OCI-LY7 (cell line): ENCODE measurements around the gene RRP1B. TPM values are rescaled to one million over a fixed set of nuclear protein-coding genes. Genes with fewer than 3 reads are reported as not detected.

Experiments used
- BruUV-seq: library from RNA; stranded (reverse); fragments of 400-500 nt; replicated peaks from 2 replicates; lab custom pipeline; 2021; lab: Mats Ljungman, UMichigan
- CTCF ChIA-PET: fragments of 300-600 bp; sonication (Branson Sonifier 250); formaldehyde crosslinking; loops from one replicate; lab custom pipeline; 2022; ENCODE audit warnings: antibody characterized with exemption; ENCODE audit not compliant: unreplicated experiment; lab: Charles Lee
- POLR2A ChIA-PET: fragments of 300-600 bp; sonication (Branson Sonifier 250); formaldehyde crosslinking; loops from one replicate; lab custom pipeline; 2022; ENCODE audit warnings: antibody characterized with exemption; lab: Charles Lee
- DNase-seq: peaks from one replicate; pipeline ENCODE4 v3.0.0-alpha.2; 2015; ENCODE audit warnings: low spot score
- H2AFZ ChIP-seq: fragments of 200-600 bp; sonication (generic), shearing (Covaris generic); 2 replicates; pipeline ENCODE4 v1.6.1; 2014; ENCODE audit warnings: mild to moderate bottlenecking, antibody characterized with exemption, low read length, moderate library complexity
- H3K27ac ChIP-seq: fragments of 200-600 bp; sonication (generic); 2 replicates; pipeline ENCODE4 v1.5.1; 2014; ENCODE audit warnings: mixed run types, low read depth, mild to moderate bottlenecking, moderate library complexity, low read length, inconsistent platforms; ENCODE audit not compliant: poor library complexity, severe bottlenecking
- H3K36me3 ChIP-seq: fragments of 200-600 bp; sonication (generic); 2 replicates; pipeline ENCODE4 v1.6.1; 2014; ENCODE audit warnings: mild to moderate bottlenecking, antibody characterized with exemption, low read length, moderate library complexity, mixed read lengths; ENCODE audit not compliant: insufficient read depth
- H3K4me1 ChIP-seq: fragments of 200-600 bp; sonication (generic); 2 replicates; pipeline ENCODE4 v1.5.1; 2014; ENCODE audit warnings: mild to moderate bottlenecking, low read length; ENCODE audit not compliant: insufficient read depth, poor library complexity, severe bottlenecking
- H3K4me2 ChIP-seq: fragments of 200-600 bp; sonication (generic); 2 replicates; pipeline ENCODE4 v1.6.1; 2014; ENCODE audit warnings: mild to moderate bottlenecking, low read length
- H3K4me3 ChIP-seq: fragments of 200-600 bp; sonication (generic); 2 replicates; pipeline ENCODE4 v1.5.1; 2014; ENCODE audit warnings: mild to moderate bottlenecking, low read depth, low read length; ENCODE audit not compliant: poor library complexity, severe bottlenecking
- H3K79me2 ChIP-seq: fragments of 200-600 bp; sonication (generic); 2 replicates; pipeline ENCODE4 v1.6.1; 2016; ENCODE audit warnings: low read depth, mild to moderate bottlenecking, low read length, moderate library complexity, mixed read lengths; ENCODE audit not compliant: insufficient read depth
- H3K9me2 ChIP-seq: fragments of 200-600 bp; sonication (generic); 2 replicates; pipeline ENCODE4 v1.6.1; 2016; ENCODE audit warnings: mild to moderate bottlenecking, low read length, mixed read lengths; ENCODE audit not compliant: insufficient read depth
- H3K9me3 ChIP-seq: fragments of 200-600 bp; sonication (generic); 2 replicates; pipeline ENCODE4 v1.6.1; 2014; ENCODE audit warnings: mild to moderate bottlenecking, mixed run types, low read length, mixed read lengths
- H4K20me1 ChIP-seq: fragments of 200-600 bp; sonication (generic); 2 replicates; pipeline ENCODE4 v1.6.1; 2014; ENCODE audit warnings: mild to moderate bottlenecking, antibody characterized with exemption, low read length, moderate library complexity, mixed read lengths; ENCODE audit not compliant: insufficient read depth
- EZH2phosphoT487 ChIP-seq: fragments of 200-600 bp; sonication (generic); IDR thresholded peaks from 2 replicates; pipeline ENCODE4 v1.6.1; 2018; ENCODE audit warnings: low read depth, borderline replicate concordance, mild to moderate bottlenecking, mixed run types, antibody characterized with exemption, low read length, moderate library complexity, mixed read lengths
- intact Hi-C: fragments of 100-400 bp; cut with micrococcal nuclease; formaldehyde crosslinking; loops from one replicate; pipeline ENCODE4 v1.10.0; 2022; ENCODE audit not compliant: unreplicated experiment
- total RNA-seq, 2 experiments: library from RNA; depleted of rRNA in 1 of 2; stranded (reverse); fragments of >200 nt in 1 of 2; shearing (Covaris generic) in 1 of 2; gene quantifications; 2 replicates each; pipeline ENCODE4 v1.2.3, GENCODE V29; 2014 to 2022
- TF ChIP-seq, protein P1 (sequence below): fragments of 200-600 bp; sonication (generic); conservative IDR thresholded peaks from 2 replicates; pipeline ENCODE4 v1.5.1; 2014; ENCODE audit warnings: mild to moderate bottlenecking, antibody characterized with exemption, low read length, moderate library complexity, mixed read lengths

The RRP1B gene
- total RNA-seq, 2 experiments from 2014 or later = 58.6 to 74.5 TPM

DNA sequence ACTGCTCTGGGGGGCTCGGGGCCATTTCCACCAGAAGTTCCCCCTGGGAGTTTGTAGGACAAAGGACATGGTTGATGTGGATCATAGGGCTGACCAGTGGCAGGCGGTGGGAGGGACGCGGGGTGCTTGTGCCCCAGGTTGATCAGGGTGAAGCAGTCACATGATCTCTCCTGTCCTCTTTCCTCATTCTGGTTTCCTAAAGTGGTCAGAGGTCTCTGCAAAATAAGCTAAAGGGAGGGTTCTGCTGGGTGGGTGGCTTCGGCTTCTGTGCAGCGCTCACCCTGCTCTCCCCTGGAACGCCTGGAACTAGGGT is 68.8 kb downstream of the RRP1B start:
- ChIA-PET CTCF (no interaction called here), POLR2A (no interaction called here)
- Histone ChIP-seq H3K27ac (no peak overlapping the region), H3K4me2 (peak overlapping the region; percentile 59), H3K36me3 (no peaks in the 10 kb centered on the region; the same call in 1 of the 2 replicates), H3K4me1 (peaks cover 42% of the 10 kb centered on the region), H3K9me3 (no peaks in the 10 kb centered on the region), H4K20me1 (peaks cover 3% of the 10 kb centered on the region; the same call in 1 of the 2 replicates), H3K9me2 (no peaks in the 10 kb centered on the region), H3K79me2 (peaks cover 5% of the 10 kb centered on the region; the same call in 1 of the 2 replicates), H3K4me3 (peak overlapping the region; percentile 41), H2AFZ (no peak overlapping the region)
- TF ChIP-seq EZH2phosphoT487 = no peak
- TF ChIP-seq, protein P1, sequence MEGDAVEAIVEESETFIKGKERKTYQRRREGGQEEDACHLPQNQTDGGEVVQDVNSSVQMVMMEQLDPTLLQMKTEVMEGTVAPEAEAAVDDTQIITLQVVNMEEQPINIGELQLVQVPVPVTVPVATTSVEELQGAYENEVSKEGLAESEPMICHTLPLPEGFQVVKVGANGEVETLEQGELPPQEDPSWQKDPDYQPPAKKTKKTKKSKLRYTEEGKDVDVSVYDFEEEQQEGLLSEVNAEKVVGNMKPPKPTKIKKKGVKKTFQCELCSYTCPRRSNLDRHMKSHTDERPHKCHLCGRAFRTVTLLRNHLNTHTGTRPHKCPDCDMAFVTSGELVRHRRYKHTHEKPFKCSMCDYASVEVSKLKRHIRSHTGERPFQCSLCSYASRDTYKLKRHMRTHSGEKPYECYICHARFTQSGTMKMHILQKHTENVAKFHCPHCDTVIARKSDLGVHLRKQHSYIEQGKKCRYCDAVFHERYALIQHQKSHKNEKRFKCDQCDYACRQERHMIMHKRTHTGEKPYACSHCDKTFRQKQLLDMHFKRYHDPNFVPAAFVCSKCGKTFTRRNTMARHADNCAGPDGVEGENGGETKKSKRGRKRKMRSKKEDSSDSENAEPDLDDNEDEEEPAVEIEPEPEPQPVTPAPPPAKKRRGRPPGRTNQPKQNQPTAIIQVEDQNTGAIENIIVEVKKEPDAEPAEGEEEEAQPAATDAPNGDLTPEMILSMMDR = no peak
- intact Hi-C loops = no loop called here
- no peak for DNase-seq
- BruUV-seq = no TSS peak

DNA sequence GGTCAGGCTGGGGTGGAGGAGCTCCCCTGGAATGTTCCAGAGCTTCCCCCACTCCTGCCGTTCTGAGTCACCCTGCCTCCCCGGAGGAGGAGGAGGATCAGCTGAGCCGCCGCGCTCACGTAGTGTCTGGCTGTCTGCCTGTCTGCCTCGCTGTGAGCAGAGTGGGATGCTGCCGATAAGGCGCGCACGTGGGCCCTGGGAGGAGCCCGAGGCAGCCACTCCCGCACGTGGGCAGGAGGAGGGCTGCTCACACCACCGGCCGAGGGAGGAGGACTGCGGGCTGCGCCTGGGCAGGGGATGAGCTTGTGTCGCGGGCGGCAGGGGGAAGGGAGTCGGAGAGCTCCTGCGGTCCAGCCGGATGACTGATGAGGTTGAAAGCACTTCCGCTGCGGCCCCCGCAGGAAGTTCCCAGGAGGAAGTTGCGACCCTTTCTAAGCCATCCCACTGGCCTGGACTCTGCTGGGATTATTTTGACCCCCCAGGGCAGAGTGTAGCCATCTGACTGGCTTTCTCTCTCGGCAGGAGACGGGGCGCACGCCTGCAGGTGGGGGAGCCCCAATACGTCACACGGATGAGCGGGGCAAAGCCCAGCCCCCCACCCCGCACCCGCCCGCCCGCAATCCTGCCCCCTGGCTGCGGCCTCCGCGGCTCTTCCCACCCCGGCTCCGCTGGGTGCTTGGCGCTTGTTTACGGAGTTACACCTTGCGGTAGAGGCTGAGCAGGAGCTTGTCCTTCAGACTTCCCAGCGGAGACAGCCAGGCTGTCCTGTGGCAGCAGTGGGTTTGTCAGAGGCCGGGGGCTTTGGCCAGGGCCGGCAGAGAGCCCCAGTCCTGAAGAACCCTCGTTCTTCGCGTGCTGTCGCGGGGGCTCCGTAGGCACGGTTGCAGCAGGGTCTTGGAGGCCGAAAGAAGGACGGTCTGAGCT is 69.4 kb downstream of the RRP1B start:
- peak overlapping the region; percentile 41 for H3K4me3 ChIP-seq
- intact Hi-C loops = no loop called here
- H3K4me2 ChIP-seq = peak overlapping the region; percentile 59
- peaks cover 5% of the 10 kb centered on the region; the same call in 1 of the 2 replicates for H3K79me2 ChIP-seq
- H3K9me3 ChIP-seq = no peaks in the 10 kb centered on the region
- H3K27ac ChIP-seq = no peak overlapping the region
- H3K4me1 ChIP-seq = peaks cover 40% of the 10 kb centered on the region
- H2AFZ ChIP-seq = 0 out of 2 replicates have a peak overlapping the region, but pooled peaks have one; percentile 0
- no peaks in the 10 kb centered on the region for H3K9me2 ChIP-seq
- no peaks in the 10 kb centered on the region; the same call in 1 of the 2 replicates for H3K36me3 ChIP-seq
- H4K20me1 ChIP-seq = peaks cover 3% of the 10 kb centered on the region; the same call in 1 of the 2 replicates
- BruUV-seq = no TSS peak
- DNase-seq = peak; percentile 50
- ChIA-PET POLR2A (no interaction called here), CTCF (no interaction called here)
- no peak for TF ChIP-seq EZH2phosphoT487
- TF ChIP-seq, protein P1 = 0 out of 2 replicates have a peak, but pooled peaks have one; percentile 14

DNA sequence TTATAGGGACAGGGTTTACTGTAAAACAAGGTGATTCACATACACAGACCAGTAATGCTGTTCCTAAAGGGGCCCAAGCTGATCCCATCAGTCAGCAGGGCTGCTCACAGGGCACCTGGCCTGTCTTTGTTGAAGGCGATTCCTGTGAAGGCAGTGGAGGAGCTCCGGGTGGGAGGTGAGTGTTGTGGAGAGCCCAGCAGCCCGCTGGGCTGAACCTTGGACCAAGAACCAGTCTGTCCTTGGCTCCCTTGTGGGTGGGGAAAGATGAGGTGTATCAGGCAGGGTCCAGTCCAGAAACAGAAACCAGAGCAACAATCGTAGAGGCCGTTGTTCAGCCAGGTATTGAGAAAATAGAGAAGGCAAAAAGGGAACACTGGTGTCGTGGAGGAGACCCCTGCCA is 72.1 kb downstream of the RRP1B start:
- DNase-seq = no peak
- Histone ChIP-seq H3K79me2 (no peaks in the 10 kb centered on the region), H3K9me3 (no peaks in the 10 kb centered on the region), H2AFZ (no peak overlapping the region), H3K27ac (no peak overlapping the region), H3K4me2 (no peak overlapping the region), H3K36me3 (no peaks in the 10 kb centered on the region), H3K4me3 (no peak overlapping the region), H4K20me1 (peaks cover 3% of the 10 kb centered on the region; the same call in 1 of the 2 replicates), H3K9me2 (no peaks in the 10 kb centered on the region), H3K4me1 (peaks cover 15% of the 10 kb centered on the region)
- TF ChIP-seq, protein P1 = no peak
- TF ChIP-seq EZH2phosphoT487 = no peak
- no TSS peak for BruUV-seq
- POLR2A ChIA-PET = no interaction called here
- CTCF ChIA-PET = no interaction called here
- intact Hi-C loops = no loop called here
